Chondrocyte (in vitro differentiated cells): ENCODE measurements around the gene CPE. TPM values are rescaled to one million over a fixed set of nuclear protein-coding genes. Genes with fewer than 3 reads are reported as not detected.

ENCODE experiments used
- DNase-seq: peaks from one replicate; pipeline ENCODE4 v3.0.0; 2021; ENCODE audit warnings: mixed read lengths, low spot score
- H3K27ac Mint-ChIP-seq: one replicate; pipeline ENCODE4 v1.8.0; 2021; ENCODE audit warnings: mild to moderate bottlenecking, moderate library complexity, mixed read lengths; ENCODE audit not compliant: unreplicated experiment
- H3K27me3 Mint-ChIP-seq: 2 replicates; pipeline ENCODE4 v1.8.0; 2021; ENCODE audit warnings: low read depth, mixed read lengths
- H3K36me3 Mint-ChIP-seq: 2 replicates; pipeline ENCODE4 v1.8.0; 2021; ENCODE audit warnings: low read depth, mixed read lengths
- H3K4me1 Mint-ChIP-seq: 2 replicates; pipeline ENCODE4 v1.8.0; 2021; ENCODE audit warnings: low read depth, mild to moderate bottlenecking, mixed read lengths
- H3K4me3 Mint-ChIP-seq: one replicate; pipeline ENCODE4 v1.8.0; 2021; ENCODE audit warnings: mild to moderate bottlenecking, moderate library complexity, mixed read lengths; ENCODE audit not compliant: unreplicated experiment
- H3K9me3 Mint-ChIP-seq: 2 replicates; pipeline ENCODE4 v1.8.0; 2021; ENCODE audit warnings: low read depth, mixed read lengths
- CTCF ChIP-seq: fragments of 200-600 bp; sonication (generic); IDR thresholded peaks from 2 replicates; pipeline ENCODE4 v1.5.0; 2021; ENCODE audit warnings: antibody characterized with exemption, mild to moderate bottlenecking, moderate library complexity
- total RNA-seq: library from RNA; stranded (reverse); gene quantifications from 3 replicates; pipeline ENCODE4 v1.2.1, GENCODE V29; 2021

Gene CPE
- total RNA-seq, 1 donor from 2014 or later = 275 TPM

- DNase-seq = no peak
- Mint-ChIP-seq H3K9me3 (no peaks in the 10 kb centered on the region), H3K4me3 (no peak overlapping the region), H3K36me3 (no peaks in the 10 kb centered on the region), H3K27ac (no peak overlapping the region), H3K4me1 (no peaks in the 10 kb centered on the region), H3K27me3 (no peaks in the 10 kb centered on the region)
- no peak for TF ChIP-seq CTCF
Observed at GRCh38 chr4:165368114-165368513, 10.7 kb upstream of the CPE start.

DNA sequence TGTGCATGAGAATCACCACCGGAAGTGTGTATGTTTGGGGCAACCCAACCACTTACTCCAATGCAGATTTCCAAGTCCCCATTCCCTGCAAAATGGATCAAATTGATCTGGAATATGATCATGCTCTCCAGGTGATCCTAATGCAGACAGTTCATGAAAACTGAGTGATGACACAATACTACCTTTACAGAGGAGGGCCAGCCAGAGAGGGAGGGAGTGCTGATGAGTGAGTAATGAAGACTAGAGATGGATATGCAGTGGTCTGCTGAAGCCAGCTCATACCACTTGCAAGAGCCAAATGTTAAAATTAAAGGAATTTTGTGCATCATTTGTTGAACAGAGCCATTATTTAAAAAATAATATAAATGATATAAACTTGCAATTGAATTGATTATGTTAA is 10.2 kb upstream of the CPE start:
- Mint-ChIP-seq H3K9me3 (no peaks in the 10 kb centered on the region), H3K4me3 (no peak overlapping the region), H3K27ac (no peak overlapping the region), H3K4me1 (no peaks in the 10 kb centered on the region), H3K36me3 (no peaks in the 10 kb centered on the region), H3K27me3 (no peaks in the 10 kb centered on the region)
- TF ChIP-seq CTCF = no peak
- no peak for DNase-seq

- H3K4me3 Mint-ChIP-seq = no peak overlapping the region
- DNase-seq = no peak
- no peak overlapping the region for H3K27ac Mint-ChIP-seq
- no peaks in the 10 kb centered on the region for H3K9me3 Mint-ChIP-seq
- H3K36me3 Mint-ChIP-seq = no peaks in the 10 kb centered on the region
- TF ChIP-seq CTCF = no peak
- no peaks in the 10 kb centered on the region for H3K4me1 Mint-ChIP-seq
- no peaks in the 10 kb centered on the region for H3K27me3 Mint-ChIP-seq
Observed at GRCh38 chr4:165369522-165369921, 9.3 kb upstream of the CPE start.

GRCh38 chr4:165370530-165370929 is 8.3 kb upstream of the CPE start:
- no peak for TF ChIP-seq CTCF
- Mint-ChIP-seq H3K36me3 (no peaks in the 10 kb centered on the region), H3K27ac (no peak overlapping the region), H3K4me3 (no peak overlapping the region), H3K4me1 (no peaks in the 10 kb centered on the region), H3K9me3 (no peaks in the 10 kb centered on the region), H3K27me3 (no peaks in the 10 kb centered on the region)
- DNase-seq = no peak

- Mint-ChIP-seq H3K4me3 (no peak overlapping the region), H3K36me3 (no peaks in the 10 kb centered on the region), H3K27ac (no peak overlapping the region), H3K4me1 (peaks cover 17% of the 10 kb centered on the region), H3K9me3 (no peaks in the 10 kb centered on the region), H3K27me3 (no peaks in the 10 kb centered on the region)
- no peak for DNase-seq
- no peak for TF ChIP-seq CTCF
Observed at GRCh38 chr4:165375465-165375864, 3.3 kb upstream of the CPE start.
